CD14-positive monocyte (primary cell): ENCODE results near the gene CDC42BPB. TPM values are rescaled to one million over a fixed set of nuclear protein-coding genes. Genes with fewer than 3 reads are reported as not detected.
A peak's percentile ranks its signal among the peaks of the same experiment; 100 is the strongest.

Experiments used
- DNase-seq, 3 donors: peaks; one replicate each; pipeline ENCODE4 v3.0.0-alpha.2; 2011 to 2022
- H2AFZ ChIP-seq: 2 replicates; pipeline ENCODE4 v1.6.0; 2012; ENCODE audit warnings: mild to moderate bottlenecking, low read depth, low read length, inconsistent platforms; ENCODE audit not compliant: insufficient read depth, poor library complexity, severe bottlenecking
- H3K27ac ChIP-seq, 2 donors: 1 replicate in 1 of 2; 2 replicates in 1 of 2; pipeline ENCODE4 v1.5.1; 2012 to 2013; ENCODE audit warnings: low read length in 2 of 2, control low read depth in 1 of 2, inconsistent platforms in 1 of 2, low read depth in 1 of 2, mild to moderate bottlenecking in 1 of 2
- H3K27me3 ChIP-seq, 2 donors: one replicate each; pipeline versions ENCODE4 v1.6.0 to v1.6.1; 2011 to 2013; ENCODE audit warnings: low read length in 2 of 2; ENCODE audit not compliant: control insufficient read depth in 2 of 2, insufficient read depth in 2 of 2
- H3K36me3 ChIP-seq, 2 donors: replicated peaks in 1 of 2; 1 replicate in 1 of 2; 2 replicates in 1 of 2; pipeline versions ENCODE4 v1.5.1 to v1.6.1; 2012 to 2013; ENCODE audit warnings: low read length in 2 of 2, control low read depth in 1 of 2, inconsistent platforms in 1 of 2, mild to moderate bottlenecking in 1 of 2; ENCODE audit not compliant: insufficient read depth in 2 of 2, control insufficient read depth in 1 of 2
- H3K4me1 ChIP-seq, 2 donors: 1 replicate in 1 of 2; 2 replicates in 1 of 2; pipeline versions ENCODE4 v1.5.1 to v1.6.1; 2012 to 2013; ENCODE audit warnings: low read length in 2 of 2, control low read depth in 1 of 2, inconsistent platforms in 1 of 2, mild to moderate bottlenecking in 1 of 2, moderate library complexity in 1 of 2; ENCODE audit not compliant: insufficient read depth in 2 of 2, control insufficient read depth in 1 of 2
- H3K4me2 ChIP-seq: replicated peaks from 2 replicates; pipeline ENCODE3; 2012; ENCODE audit warnings: low read length, moderate library complexity, mild to moderate bottlenecking; ENCODE audit not compliant: poor library complexity, severe bottlenecking; ENCODE audit errors: extremely low read depth
- H3K4me3 ChIP-seq, 3 experiments: fragments of 200-600 bp in 1 of 3; sonication (generic) in 1 of 3; replicated peaks in 1 of 3; 1 replicate in 2 of 3; 2 replicates in 1 of 3; pipeline ENCODE4 v1.5.1; 2011 to 2013; ENCODE audit warnings: low read length in 3 of 3, mild to moderate bottlenecking in 3 of 3, control low read depth in 2 of 3, low read depth in 2 of 3, inconsistent platforms in 1 of 3, moderate library complexity in 1 of 3
- H3K79me2 ChIP-seq: 2 replicates; pipeline ENCODE4 v1.6.0; 2012; ENCODE audit warnings: mild to moderate bottlenecking, control low read depth, inconsistent platforms, low read length, moderate library complexity; ENCODE audit not compliant: insufficient read depth
- H3K9ac ChIP-seq: 2 replicates; pipeline ENCODE4 v1.6.0; 2017; ENCODE audit warnings: low read length, mild to moderate bottlenecking; ENCODE audit not compliant: insufficient read depth, poor library complexity, severe bottlenecking
- H3K9me3 ChIP-seq, 2 donors: replicated peaks in 1 of 2; 1 replicate in 1 of 2; 2 replicates in 1 of 2; pipeline versions ENCODE4 v1.5.1 to v1.6.1; 2012 to 2013; ENCODE audit warnings: low read length in 2 of 2, control low read depth in 1 of 2; ENCODE audit not compliant: control insufficient read depth in 1 of 2, insufficient read depth in 1 of 2
- H4K20me1 ChIP-seq: 2 replicates; pipeline ENCODE4 v1.6.0; 2012; ENCODE audit warnings: mild to moderate bottlenecking, low read length, control low read depth, moderate library complexity; ENCODE audit not compliant: insufficient read depth
- H3K27ac Mint-ChIP-seq, 7 donors: one replicate each; pipeline ENCODE4 v1.8.0; 2020; ENCODE audit warnings: mild to moderate bottlenecking in 7 of 7, mixed read lengths in 7 of 7, moderate library complexity in 6 of 7, inconsistent platforms in 2 of 7
- H3K27me3 Mint-ChIP-seq, 3 donors: one replicate each; pipeline ENCODE4 v1.8.0; 2021 to 2022; ENCODE audit warnings: low read depth in 3 of 3, mild to moderate bottlenecking in 3 of 3, mixed read lengths in 3 of 3, moderate library complexity in 3 of 3, inconsistent platforms in 1 of 3
- H3K36me3 Mint-ChIP-seq, 2 donors: one replicate each; pipeline ENCODE4 v1.8.0; 2020; ENCODE audit warnings: mixed read lengths in 2 of 2, inconsistent platforms in 1 of 2, mild to moderate bottlenecking in 1 of 2
- H3K4me1 Mint-ChIP-seq: one replicate; pipeline ENCODE4 v1.8.0; 2020; ENCODE audit warnings: mild to moderate bottlenecking, mixed read lengths
- H3K4me3 Mint-ChIP-seq, 2 donors: one replicate each; pipeline ENCODE4 v1.8.0; 2020; ENCODE audit warnings: mild to moderate bottlenecking in 2 of 2, mixed read lengths in 2 of 2, moderate library complexity in 1 of 2
- H3K9me3 Mint-ChIP-seq, 7 donors: one replicate each; pipeline ENCODE4 v1.8.0; 2020 to 2022; ENCODE audit warnings: mixed read lengths in 7 of 7, mild to moderate bottlenecking in 6 of 7, moderate library complexity in 6 of 7, inconsistent platforms in 2 of 7
- WGBS: methylation state at CpG from one replicate; pipeline ENCODE4 v1.1.5; 2013; ENCODE audit warnings: missing lambda C conversion rate; ENCODE audit not compliant: insufficient coverage; 5-methylcytosine and 5-hydroxymethylcytosine counted together
- intact Hi-C, 2 donors: fragments of 100-400 bp; cut with micrococcal nuclease; formaldehyde crosslinking; loops; one replicate each; pipeline versions ENCODE4 v1.15.0 to v1.15.1; 2023
- polyA plus RNA-seq, 3 donors: library from polyadenylated mRNA; depleted of rRNA in 1 of 3; unstranded in 2 of 3; stranded (reverse) in 1 of 3; fragments of 300-500 nt in 2 of 3; fragments of >200 nt in 1 of 3; fragmentation: Illumina TruSeq in 2 of 3; gene quantifications; 1 replicate in 2 of 3; 2 replicates in 1 of 3; pipeline ENCODE4 v1.2.3, GENCODE V29; 2012 to 2021
- TF ChIP-seq, protein P1 (sequence below): fragments of 200-600 bp; IDR thresholded peaks from one replicate; pipeline ENCODE4 v1.8.0; 2022; ENCODE audit warnings: antibody characterized with exemption, mild to moderate bottlenecking

Gene CDC42BPB
- polyA plus RNA-seq, 3 donors, result 0.25 to 19.0 (median 0.60) TPM

DNA sequence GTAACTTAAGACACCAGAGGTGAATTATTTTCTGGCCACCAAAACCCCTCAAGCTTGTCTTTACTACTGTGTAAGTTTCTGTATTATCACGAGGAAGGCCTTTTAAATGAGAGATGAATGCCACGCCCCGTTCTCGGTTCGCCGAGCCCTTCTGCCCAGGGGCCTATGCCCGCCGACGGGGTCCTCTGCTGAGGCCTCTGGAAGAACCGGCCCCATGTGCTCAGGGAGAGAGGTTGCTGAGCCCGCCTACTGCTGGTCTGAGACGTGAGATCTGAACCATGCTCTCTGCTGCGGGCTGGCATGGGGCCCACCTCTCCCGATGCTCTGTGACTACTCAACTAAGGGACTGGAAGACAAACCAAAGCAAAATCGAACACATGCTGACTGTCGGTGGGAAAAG lies 113.9 kb downstream of the CDC42BPB start:
- Mint-ChIP-seq H3K4me3 (no peak overlapping the region), H3K27me3 (peaks cover 0 to 4% (median 1%) of the 10 kb centered on the region in 3 donors), H3K36me3 (peaks cover 53 to 58% of the 10 kb centered on the region in 2 donors), H3K4me1 (no peaks in the 10 kb centered on the region), H3K9me3 (peaks cover 0 to 2% (median 0%) of the 10 kb centered on the region in 7 donors), H3K27ac (peak overlapping the region in 1 of 7 donors; percentile 16)
- H3K4me2 ChIP-seq, result no peak overlapping the region
- no peak overlapping the region for H3K27ac ChIP-seq
- no peaks in the 10 kb centered on the region for H3K4me1 ChIP-seq
- intact Hi-C loops, result no loop called here
- no peak overlapping the region for H3K4me3 ChIP-seq
- H3K36me3 ChIP-seq, result peaks cover 6 to 44% of the 10 kb centered on the region in 2 donors
- no peaks in the 10 kb centered on the region for H4K20me1 ChIP-seq
- H3K79me2 ChIP-seq, result no peaks in the 10 kb centered on the region
- TF ChIP-seq, protein P1, sequence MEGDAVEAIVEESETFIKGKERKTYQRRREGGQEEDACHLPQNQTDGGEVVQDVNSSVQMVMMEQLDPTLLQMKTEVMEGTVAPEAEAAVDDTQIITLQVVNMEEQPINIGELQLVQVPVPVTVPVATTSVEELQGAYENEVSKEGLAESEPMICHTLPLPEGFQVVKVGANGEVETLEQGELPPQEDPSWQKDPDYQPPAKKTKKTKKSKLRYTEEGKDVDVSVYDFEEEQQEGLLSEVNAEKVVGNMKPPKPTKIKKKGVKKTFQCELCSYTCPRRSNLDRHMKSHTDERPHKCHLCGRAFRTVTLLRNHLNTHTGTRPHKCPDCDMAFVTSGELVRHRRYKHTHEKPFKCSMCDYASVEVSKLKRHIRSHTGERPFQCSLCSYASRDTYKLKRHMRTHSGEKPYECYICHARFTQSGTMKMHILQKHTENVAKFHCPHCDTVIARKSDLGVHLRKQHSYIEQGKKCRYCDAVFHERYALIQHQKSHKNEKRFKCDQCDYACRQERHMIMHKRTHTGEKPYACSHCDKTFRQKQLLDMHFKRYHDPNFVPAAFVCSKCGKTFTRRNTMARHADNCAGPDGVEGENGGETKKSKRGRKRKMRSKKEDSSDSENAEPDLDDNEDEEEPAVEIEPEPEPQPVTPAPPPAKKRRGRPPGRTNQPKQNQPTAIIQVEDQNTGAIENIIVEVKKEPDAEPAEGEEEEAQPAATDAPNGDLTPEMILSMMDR, result no peak
- no peak overlapping the region for H3K9ac ChIP-seq
- no peaks in the 10 kb centered on the region for H3K9me3 ChIP-seq
- H2AFZ ChIP-seq, result no peak overlapping the region
- no peak for DNase-seq
- WGBS, result 96% methylated on average over 15 of the region's 16 CpGs
- no peaks in the 10 kb centered on the region for H3K27me3 ChIP-seq

DNA sequence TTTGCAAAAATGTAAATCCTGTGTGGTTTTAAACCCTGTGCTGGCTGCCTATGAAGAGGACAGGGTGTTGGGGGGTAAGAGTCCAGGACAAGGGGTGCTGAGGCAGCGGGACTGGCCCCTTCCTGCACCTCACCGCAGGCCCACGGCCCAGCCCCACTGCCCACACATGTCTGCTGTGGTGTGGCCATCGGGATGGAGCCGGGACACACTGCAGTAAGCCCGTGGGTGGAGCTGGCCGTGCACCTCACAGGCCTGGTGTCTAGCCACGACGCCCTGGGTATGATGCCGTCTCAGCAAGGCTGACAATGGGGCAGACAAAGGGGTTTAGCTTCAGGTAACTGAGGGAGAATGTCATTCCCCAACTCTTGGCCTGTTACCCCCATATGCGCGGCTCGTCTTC lies 115.3 kb downstream of the CDC42BPB start:
- no peak overlapping the region for H3K4me3 ChIP-seq
- peaks cover 4 to 37% of the 10 kb centered on the region in 2 donors for H3K36me3 ChIP-seq
- H3K27me3 ChIP-seq, result no peaks in the 10 kb centered on the region
- Mint-ChIP-seq H3K9me3 (no peaks in the 10 kb centered on the region), H3K4me3 (no peak overlapping the region), H3K27me3 (peaks cover 0 to 4% (median 2%) of the 10 kb centered on the region in 3 donors), H3K4me1 (no peaks in the 10 kb centered on the region), H3K27ac (no peak overlapping the region), H3K36me3 (peaks cover 52% of the 10 kb centered on the region in 2 donors)
- H3K4me2 ChIP-seq, result no peak overlapping the region
- H3K9ac ChIP-seq, result no peak overlapping the region
- H3K9me3 ChIP-seq, result no peaks in the 10 kb centered on the region
- no peak overlapping the region for H2AFZ ChIP-seq
- no peak for DNase-seq
- no peaks in the 10 kb centered on the region for H3K4me1 ChIP-seq
- 95% methylated on average over 7 of the region's 13 CpGs for WGBS
- no peaks in the 10 kb centered on the region for H4K20me1 ChIP-seq
- TF ChIP-seq, protein P1, result no peak
- H3K79me2 ChIP-seq, result no peaks in the 10 kb centered on the region
- H3K27ac ChIP-seq, result no peak overlapping the region
- intact Hi-C loops, result no loop called here
